Ureter (tissue), 1 donor: Measurements from ENCODE around the gene CTNNBIP1. TPM values are rescaled to one million over a fixed set of nuclear protein-coding genes. Genes with fewer than 3 reads are reported as not detected.
"Not testable (repeated sequence)": the region's sequence is repeated elsewhere in the genome, so short reads cannot be mapped to it uniquely, and the experiment has no call there.

Experiments used
- DNase-seq: peaks from one replicate; pipeline ENCODE4 v3.0.0-alpha.2; 2020; ENCODE audit warnings: low spot score
- total RNA-seq: library from RNA; stranded (reverse); gene quantifications from one replicate; pipeline ENCODE4 v1.2.4, GENCODE V29; 2023
- donor health status: DM: yes; HTN: yes; CAD: no.

Gene CTNNBIP1
- total RNA-seq, 1 donor from 2014 or later, result 28.4 TPM

GRCh38 chr1:9805006-9805508 lies 105.0 kb downstream of the CTNNBIP1 start:
- DNase-seq, result no peak

DNA sequence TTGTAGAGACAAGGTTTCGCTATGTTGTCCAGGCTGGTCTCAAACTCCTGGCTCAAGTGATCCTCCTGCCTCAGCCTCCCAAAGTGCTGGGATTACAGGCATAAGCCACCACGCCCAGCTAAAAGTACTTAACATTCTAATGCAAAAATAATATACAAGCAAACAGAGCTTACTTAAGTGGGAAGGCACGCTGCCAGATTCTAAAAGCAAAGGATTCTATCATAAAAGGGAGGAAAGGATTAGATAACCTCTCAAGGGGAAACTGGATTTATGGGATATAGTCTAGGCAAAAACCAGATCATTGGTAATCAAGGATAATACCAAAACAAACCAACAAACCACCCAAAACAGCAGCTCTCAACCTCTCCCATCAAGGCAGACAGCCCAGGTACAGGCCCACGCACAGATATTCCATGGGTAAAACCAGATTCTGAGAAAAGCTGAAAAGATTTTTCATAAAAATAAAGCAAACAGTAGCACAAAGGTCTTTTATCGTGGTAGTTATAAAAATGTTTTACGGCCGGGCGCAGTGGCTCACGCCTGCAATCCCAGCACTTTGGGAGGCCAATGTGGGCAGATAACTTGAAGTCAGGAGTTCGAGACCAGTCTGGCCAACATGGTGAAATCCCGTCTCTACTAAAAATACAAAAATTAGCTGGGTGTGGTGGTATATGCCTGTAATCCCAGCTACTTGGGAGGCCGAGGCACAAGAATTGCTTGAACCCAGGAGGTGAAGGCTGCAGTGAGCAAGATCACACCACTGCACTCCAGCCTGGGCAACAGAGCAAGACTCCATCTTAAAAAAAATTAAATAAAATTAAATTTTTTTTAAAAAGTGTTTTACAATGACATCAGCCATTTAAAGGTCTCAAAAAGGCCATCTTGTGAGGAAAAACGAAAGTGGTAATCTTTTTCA lies 106.8 kb downstream of the CTNNBIP1 start:
- not testable (repeated sequence) for DNase-seq

DNA sequence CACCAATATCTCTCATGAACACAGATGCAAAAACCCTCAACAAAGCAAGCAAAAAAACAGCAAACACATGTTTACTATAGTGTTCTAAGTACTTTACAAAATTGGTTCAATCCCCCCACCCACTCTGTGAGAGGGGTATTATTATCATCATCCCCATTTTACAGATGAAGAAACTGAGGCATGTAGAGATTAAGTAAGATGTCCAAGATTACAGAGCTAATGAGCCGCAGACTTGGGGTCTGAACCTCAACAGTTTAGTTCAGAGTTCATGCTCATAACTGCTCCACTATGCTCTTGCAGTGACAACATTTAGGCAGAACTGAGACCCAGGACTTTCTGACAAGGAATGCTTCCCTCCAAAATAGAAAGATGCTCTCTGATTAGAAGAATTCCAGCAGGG lies 108.2 kb downstream of the CTNNBIP1 start:
- DNase-seq, result no peak

Other genes starting within 250 kb of the CTNNBIP1 start
- 75.0 TPM for gene CLSTN1, start 86.3 kb downstream of the CTNNBIP1 start, total RNA-seq
- gene LZIC, start 33.1 kb upstream of the CTNNBIP1 start, total RNA-seq, result 27.5 TPM
- gene NMNAT1, start 33.2 kb upstream of the CTNNBIP1 start, total RNA-seq, result 12.6 TPM
- gene RBP7, start 87.0 kb upstream of the CTNNBIP1 start, total RNA-seq, result 8.5 TPM
- 41.8 TPM for gene UBE4B, start 122.7 kb upstream of the CTNNBIP1 start, total RNA-seq